Panc1 (cell line): ENCODE measurements around the gene UBE2E2. TPM values are rescaled to one million over a fixed set of nuclear protein-coding genes. Genes with fewer than 3 reads are reported as not detected.

ENCODE experiments used
- ATAC-seq: fragments of 200-7000 bp; cut with Tn5 transposase; 2 replicates; pipeline ENCODE4 v1.9.1; 2020; ENCODE audit warnings: mild to moderate bottlenecking, moderate library complexity
- BruUV-seq: library from RNA; stranded (reverse); fragments of 400-500 nt; replicated peaks from 2 replicates; lab custom pipeline; 2021; lab: Mats Ljungman, UMichigan
- CTCF ChIA-PET: fragments of 300-600 bp; sonication (Branson Sonifier 250); formaldehyde crosslinking; loops from one replicate; lab custom pipeline; 2022; ENCODE audit warnings: antibody characterized with exemption; lab: Charles Lee
- POLR2A ChIA-PET: fragments of 300-600 bp; sonication (Branson Sonifier 250); formaldehyde crosslinking; loops from one replicate; lab custom pipeline; 2022; ENCODE audit warnings: antibody characterized with exemption; lab: Charles Lee
- DNase-seq: peaks from one replicate; pipeline ENCODE4 v3.0.0-alpha.2; 2010; ENCODE audit warnings: low read depth, low spot score
- H3K27ac ChIP-seq: 2 replicates; pipeline ENCODE4 v1.5.1; 2011; ENCODE audit warnings: mild to moderate bottlenecking, low read length, inconsistent platforms
- H3K27me3 ChIP-seq: fragments of 200-500 bp; sonication (Bioruptor generic); 2 replicates; pipeline ENCODE4 v1.6.0; 2014; ENCODE audit warnings: low read length, inconsistent platforms; ENCODE audit not compliant: control insufficient read depth, insufficient read depth
- H3K36me3 ChIP-seq: fragments of 200-500 bp; sonication (Bioruptor generic); 2 replicates; pipeline ENCODE4 v1.5.1; 2014; ENCODE audit warnings: inconsistent platforms, mild to moderate bottlenecking, low read length, moderate library complexity; ENCODE audit not compliant: control insufficient read depth, insufficient read depth
- H3K4me1 ChIP-seq: 2 replicates; pipeline ENCODE4 v1.5.1; 2011; ENCODE audit warnings: inconsistent platforms, mild to moderate bottlenecking, low read length, moderate library complexity; ENCODE audit not compliant: control insufficient read depth, insufficient read depth
- H3K4me3 ChIP-seq, 2 experiments: 2 replicates each; pipeline ENCODE4 v1.5.1; 2011 to 2012; ENCODE audit warnings: low read depth in 2 of 2, low read length in 2 of 2, mild to moderate bottlenecking in 2 of 2, inconsistent platforms in 1 of 2, moderate library complexity in 1 of 2
- H3K9me3 ChIP-seq: fragments of 200-500 bp; sonication (Bioruptor generic); 2 replicates; pipeline ENCODE4 v1.5.1; 2014; ENCODE audit warnings: low read depth, mild to moderate bottlenecking, inconsistent platforms, low read length, moderate library complexity; ENCODE audit not compliant: control insufficient read depth, insufficient read depth
- CTCF ChIP-seq: fragments of 450-650 bp; IDR thresholded peaks from 2 replicates; pipeline ENCODE4 v1.5.1; 2017; ENCODE audit warnings: mild to moderate bottlenecking
- POLR2AphosphoS5 ChIP-seq: IDR thresholded peaks from 2 replicates; pipeline ENCODE4 v1.6.1; 2012; ENCODE audit warnings: mild to moderate bottlenecking, low read depth, low read length, moderate library complexity
- REST ChIP-seq, 2 experiments: IDR thresholded peaks; 2 replicates each; pipeline ENCODE4 v1.6.1; 2011 to 2012; ENCODE audit warnings: low read depth in 2 of 2, control low read depth in 1 of 2, low read length in 1 of 2, mild to moderate bottlenecking in 1 of 2, moderate library complexity in 1 of 2; ENCODE audit not compliant: insufficient read depth in 1 of 2
- SIN3A ChIP-seq: IDR thresholded peaks from 2 replicates; pipeline ENCODE4 v1.6.1; 2012; ENCODE audit warnings: low read depth, mild to moderate bottlenecking, low read length, moderate library complexity, borderline replicate concordance; ENCODE audit not compliant: insufficient read depth
- TCF7L2 ChIP-seq: IDR thresholded peaks from 2 replicates; pipeline ENCODE4 v1.6.1; 2011; ENCODE audit warnings: mild to moderate bottlenecking, low read depth, low read length, inconsistent platforms
- in situ Hi-C: cut with HindIII; loops from 2 replicates; pipeline ENCODE4 v1.10.0; 2016; ENCODE audit warnings: low sequenced_read_pairs, low pct_unique_long_range_greater_than_20kb
- intact Hi-C: fragments of 100-400 bp; cut with micrococcal nuclease; formaldehyde crosslinking; loops from one replicate; pipeline ENCODE4 v1.10.0; 2022; ENCODE audit not compliant: unreplicated experiment
- total RNA-seq: library from RNA; stranded (reverse); gene quantifications from one replicate; pipeline ENCODE4 v1.2.1, GENCODE V29; 2021; ENCODE audit not compliant: unreplicated experiment

Gene UBE2E2
- total RNA-seq, 1 experiment from 2014 or later, result 38.2 TPM

DNA sequence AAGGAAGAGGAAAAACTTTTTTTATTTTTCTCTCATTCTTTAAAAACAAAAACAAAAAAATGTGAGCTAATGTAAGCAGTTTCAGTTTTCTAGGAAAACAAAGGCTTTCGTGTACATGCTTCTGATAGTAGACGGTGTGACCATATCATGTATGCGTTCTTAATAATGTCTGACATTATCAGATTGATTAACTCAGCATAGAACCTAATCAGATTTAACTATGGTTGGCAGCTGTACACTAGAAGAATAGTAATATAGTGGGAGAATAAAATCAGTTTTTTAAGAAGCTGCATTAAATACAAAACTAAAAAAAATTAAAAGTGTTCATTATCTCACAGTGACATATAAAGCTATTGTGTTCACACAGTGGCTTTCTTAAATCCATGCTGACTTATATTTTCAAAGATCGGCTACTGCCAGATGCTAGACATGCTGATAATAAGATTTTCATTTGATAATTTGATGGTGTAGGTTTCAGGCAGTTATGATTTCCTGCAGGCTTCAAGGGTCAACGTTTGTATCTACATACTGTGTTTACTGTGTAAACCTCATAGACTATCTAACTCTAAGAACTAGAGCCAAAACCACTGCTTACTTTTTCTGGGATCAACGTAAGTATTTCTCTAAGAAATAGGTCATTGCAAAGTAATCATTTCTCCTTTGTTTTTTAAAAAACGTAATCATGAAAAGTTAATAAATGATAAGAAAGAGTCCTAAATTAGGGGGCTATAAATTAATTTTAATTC, 74.0 kb downstream of the UBE2E2 start:
- Histone ChIP-seq H3K4me3 (no peak overlapping the region), H3K4me1 (no peaks in the 10 kb centered on the region; the same call in 1 of the 2 replicates), H3K27me3 (no peaks in the 10 kb centered on the region), H3K36me3 (no peaks in the 10 kb centered on the region), H3K27ac (no peak overlapping the region), H3K9me3 (no peaks in the 10 kb centered on the region)
- BruUV-seq, result no TSS peak
- ATAC-seq (no peak), DNase-seq (no peak)
- ChIA-PET POLR2A (no interaction called here), CTCF (no interaction called here)
- intact Hi-C loops, result no loop called here
- TF ChIP-seq POLR2AphosphoS5 (no peak), REST (IDR thresholded peaks at IDR 0.05; ENCODE audit: insufficient read depth in 1 of 2, low read depth in 2 of 2, low read length in 1 of 2) (no peak), TCF7L2 (no peak), CTCF (no peak), SIN3A (no peak)
- in situ Hi-C loops, result no loop called here

GRCh38 chr3:23277688-23278087, 74.6 kb downstream of the UBE2E2 start:
- Histone ChIP-seq H3K27me3 (no peaks in the 10 kb centered on the region), H3K9me3 (no peaks in the 10 kb centered on the region), H3K36me3 (no peaks in the 10 kb centered on the region), H3K4me3 (no peak overlapping the region), H3K27ac (no peak overlapping the region), H3K4me1 (no peaks in the 10 kb centered on the region; the same call in 1 of the 2 replicates)
- ChIA-PET CTCF (no interaction called here), POLR2A (no interaction called here)
- no TSS peak for BruUV-seq
- intact Hi-C loops, result no loop called here
- TF ChIP-seq POLR2AphosphoS5, result no peak
- no peak for TF ChIP-seq REST (IDR thresholded peaks at IDR 0.05; ENCODE audit: insufficient read depth in 1 of 2, low read depth in 2 of 2, low read length in 1 of 2)
- TF ChIP-seq CTCF, result no peak
- TF ChIP-seq SIN3A, result no peak
- ATAC-seq (no peak), DNase-seq (no peak)
- in situ Hi-C loops, result no loop called here
